H9 (cell line): Measurements from ENCODE around the gene ASXL1. TPM values are rescaled to one million over a fixed set of nuclear protein-coding genes. Genes with fewer than 3 reads are reported as not detected.

ENCODE experiments used
- DNase-seq: peaks from one replicate; pipeline ENCODE4 v3.0.0-alpha.2; 2017
- H2AFZ ChIP-seq: one replicate; pipeline ENCODE4 v1.6.1; 2013; ENCODE audit warnings: mild to moderate bottlenecking, low read length, control low read depth, moderate library complexity
- H2AK5ac ChIP-seq: 2 replicates; pipeline ENCODE4 v1.6.1; 2013; ENCODE audit warnings: low read length, control low read depth, mixed read lengths; ENCODE audit not compliant: insufficient read length
- H2BK120ac ChIP-seq: one replicate; pipeline ENCODE4 v1.6.1; 2013; ENCODE audit warnings: low read depth, mild to moderate bottlenecking, low read length, control low read depth, inconsistent platforms; ENCODE audit not compliant: poor library complexity, severe bottlenecking
- H2BK12ac ChIP-seq: 2 replicates; pipeline ENCODE4 v1.6.1; 2013; ENCODE audit warnings: low read length, control low read depth, mixed read lengths, low read depth; ENCODE audit not compliant: insufficient read length
- H2BK15ac ChIP-seq: 2 replicates; pipeline ENCODE4 v1.6.1; 2013; ENCODE audit warnings: low read depth, low read length, control low read depth
- H2BK20ac ChIP-seq: one replicate; pipeline ENCODE4 v1.6.1; 2013; ENCODE audit warnings: low read depth, mild to moderate bottlenecking, low read length, control low read depth, inconsistent platforms; ENCODE audit not compliant: poor library complexity, severe bottlenecking
- H2BK5ac ChIP-seq: 2 replicates; pipeline ENCODE4 v1.6.1; 2013; ENCODE audit warnings: low read length, control low read depth, mixed read lengths; ENCODE audit not compliant: insufficient read length
- H3K14ac ChIP-seq: 2 replicates; pipeline ENCODE4 v1.6.1; 2013; ENCODE audit warnings: low read length, control low read depth; ENCODE audit not compliant: insufficient read depth
- H3K18ac ChIP-seq: 2 replicates; pipeline ENCODE4 v1.6.1; 2013; ENCODE audit warnings: low read depth, mild to moderate bottlenecking, mixed read lengths, low read length, control low read depth; ENCODE audit not compliant: insufficient read length
- H3K23ac ChIP-seq: 2 replicates; pipeline ENCODE4 v1.6.1; 2013; ENCODE audit warnings: low read length, control low read depth, mixed read lengths, low read depth; ENCODE audit not compliant: insufficient read length
- H3K23me2 ChIP-seq: 2 replicates; pipeline ENCODE4 v1.6.1; 2013; ENCODE audit warnings: low read depth, mild to moderate bottlenecking, mixed read lengths, low read length, control low read depth; ENCODE audit not compliant: insufficient read length, poor library complexity, severe bottlenecking
- H3K27ac ChIP-seq: 2 replicates; pipeline ENCODE4 v1.5.1; 2013; ENCODE audit warnings: low read length, control low read depth, mixed read lengths, low read depth; ENCODE audit not compliant: insufficient read length
- H3K27me3 ChIP-seq: 2 replicates; pipeline ENCODE4 v1.6.1; 2013; ENCODE audit warnings: low read length, control low read depth, inconsistent platforms; ENCODE audit not compliant: insufficient read depth
- H3K4ac ChIP-seq: 2 replicates; pipeline ENCODE4 v1.6.1; 2013; ENCODE audit warnings: low read depth, mild to moderate bottlenecking, control low read depth, inconsistent platforms, low read length, moderate library complexity
- H3K4me1 ChIP-seq: 2 replicates; pipeline ENCODE4 v1.6.1; 2013; ENCODE audit warnings: low read length, control low read depth, inconsistent platforms; ENCODE audit not compliant: insufficient read depth
- H3K4me2 ChIP-seq: 2 replicates; pipeline ENCODE4 v1.6.1; 2013; ENCODE audit warnings: low read length, control low read depth, mixed read lengths; ENCODE audit not compliant: insufficient read length, insufficient read depth
- H3K56ac ChIP-seq: 2 replicates; pipeline ENCODE4 v1.6.1; 2013; ENCODE audit warnings: low read depth, mild to moderate bottlenecking, mixed read lengths, low read length, control low read depth; ENCODE audit not compliant: insufficient read length
- H3K79me1 ChIP-seq: 2 replicates; pipeline ENCODE4 v1.6.1; 2013; ENCODE audit warnings: low read depth, mild to moderate bottlenecking, moderate library complexity, low read length, control low read depth, inconsistent platforms; ENCODE audit not compliant: insufficient read depth, poor library complexity, severe bottlenecking
- H3K79me2 ChIP-seq: 2 replicates; pipeline ENCODE4 v1.6.1; 2013; ENCODE audit warnings: low read length, control low read depth, inconsistent platforms; ENCODE audit not compliant: insufficient read depth
- H3K9ac ChIP-seq: 2 replicates; pipeline ENCODE4 v1.6.1; 2013; ENCODE audit warnings: low read length, control low read depth, mixed read lengths; ENCODE audit not compliant: insufficient read length; ENCODE audit errors: extremely low read depth
- H3K9me3 ChIP-seq: one replicate; pipeline ENCODE4 v1.6.1; 2013; ENCODE audit warnings: low read depth, low read length, inconsistent platforms; ENCODE audit not compliant: control insufficient read depth
- H3T11ph ChIP-seq: one replicate; pipeline ENCODE4 v1.6.1; 2013; ENCODE audit warnings: mild to moderate bottlenecking, low read length, control low read depth, inconsistent platforms
- H4K20me1 ChIP-seq: one replicate; pipeline ENCODE4 v1.6.1; 2013; ENCODE audit not compliant: control insufficient read depth, insufficient read length, insufficient read depth
- H4K5ac ChIP-seq: 2 replicates; pipeline ENCODE4 v1.6.1; 2013; ENCODE audit warnings: low read depth, mild to moderate bottlenecking, mixed read lengths, low read length, control low read depth; ENCODE audit not compliant: insufficient read length
- H4K8ac ChIP-seq: replicated peaks from 2 replicates; pipeline ENCODE4 v1.6.1; 2013; ENCODE audit warnings: low read length, control low read depth, mixed read lengths, low read depth; ENCODE audit not compliant: insufficient read length
- H4K91ac ChIP-seq: 2 replicates; pipeline ENCODE4 v1.6.1; 2013; ENCODE audit warnings: low read depth, mild to moderate bottlenecking, moderate library complexity, mixed read lengths, low read length, control low read depth; ENCODE audit not compliant: insufficient read length
- H3K27ac Mint-ChIP-seq, 3 experiments: 2 replicates in 2 of 3; 3 replicates in 1 of 3; pipeline ENCODE4 v1.8.0; 2020 to 2021; ENCODE audit warnings: mixed read lengths in 3 of 3, mild to moderate bottlenecking in 1 of 3, moderate library complexity in 1 of 3
- H3K27me3 Mint-ChIP-seq: 2 replicates; pipeline ENCODE4 v1.8.0; 2021; ENCODE audit warnings: low read depth, mild to moderate bottlenecking, moderate library complexity, mixed read lengths
- H3K36me3 Mint-ChIP-seq, 3 experiments: 2 replicates in 2 of 3; 3 replicates in 1 of 3; pipeline ENCODE4 v1.8.0; 2020 to 2021; ENCODE audit warnings: low read depth in 3 of 3, mixed read lengths in 3 of 3; ENCODE audit not compliant: insufficient read depth in 1 of 3
- H3K4me1 Mint-ChIP-seq, 2 experiments: 2 replicates each; pipeline ENCODE4 v1.8.0; 2020; ENCODE audit warnings: mixed read lengths in 2 of 2
- H3K4me3 Mint-ChIP-seq, 2 experiments: 2 replicates in 1 of 2; 3 replicates in 1 of 2; pipeline ENCODE4 v1.8.0; 2020 to 2021; ENCODE audit warnings: mild to moderate bottlenecking in 2 of 2, mixed read lengths in 2 of 2, moderate library complexity in 1 of 2
- H3K9me3 Mint-ChIP-seq, 2 experiments: 2 replicates in 1 of 2; 3 replicates in 1 of 2; pipeline ENCODE4 v1.8.0; 2020; ENCODE audit warnings: mild to moderate bottlenecking in 2 of 2, mixed read lengths in 2 of 2, moderate library complexity in 1 of 2
- CTCF ChIP-seq: fragments of 200-600 bp; sonication (generic); conservative IDR thresholded peaks from 3 replicates; pipeline ENCODE4 v1.8.0; 2021; ENCODE audit warnings: antibody characterized with exemption, mild to moderate bottlenecking
- WGBS: extraction: QIAGEN DNeasy Blood & Tissue Kit; methylation state at CpG from one replicate; pipeline ENCODE4 v1.1.7; 2013; ENCODE audit warnings: missing lambda C conversion rate, low lambda C conversion rate, mixed read lengths; ENCODE audit not compliant: insufficient read length; ENCODE audit errors: extremely low coverage; 5-methylcytosine and 5-hydroxymethylcytosine counted together
- total RNA-seq: library from RNA; stranded (reverse); gene quantifications from 2 replicates; pipeline ENCODE4 v1.2.1, GENCODE V29; 2021

Gene ASXL1
- total RNA-seq, 1 experiment from 2014 or later, result 39.5 TPM

DNA sequence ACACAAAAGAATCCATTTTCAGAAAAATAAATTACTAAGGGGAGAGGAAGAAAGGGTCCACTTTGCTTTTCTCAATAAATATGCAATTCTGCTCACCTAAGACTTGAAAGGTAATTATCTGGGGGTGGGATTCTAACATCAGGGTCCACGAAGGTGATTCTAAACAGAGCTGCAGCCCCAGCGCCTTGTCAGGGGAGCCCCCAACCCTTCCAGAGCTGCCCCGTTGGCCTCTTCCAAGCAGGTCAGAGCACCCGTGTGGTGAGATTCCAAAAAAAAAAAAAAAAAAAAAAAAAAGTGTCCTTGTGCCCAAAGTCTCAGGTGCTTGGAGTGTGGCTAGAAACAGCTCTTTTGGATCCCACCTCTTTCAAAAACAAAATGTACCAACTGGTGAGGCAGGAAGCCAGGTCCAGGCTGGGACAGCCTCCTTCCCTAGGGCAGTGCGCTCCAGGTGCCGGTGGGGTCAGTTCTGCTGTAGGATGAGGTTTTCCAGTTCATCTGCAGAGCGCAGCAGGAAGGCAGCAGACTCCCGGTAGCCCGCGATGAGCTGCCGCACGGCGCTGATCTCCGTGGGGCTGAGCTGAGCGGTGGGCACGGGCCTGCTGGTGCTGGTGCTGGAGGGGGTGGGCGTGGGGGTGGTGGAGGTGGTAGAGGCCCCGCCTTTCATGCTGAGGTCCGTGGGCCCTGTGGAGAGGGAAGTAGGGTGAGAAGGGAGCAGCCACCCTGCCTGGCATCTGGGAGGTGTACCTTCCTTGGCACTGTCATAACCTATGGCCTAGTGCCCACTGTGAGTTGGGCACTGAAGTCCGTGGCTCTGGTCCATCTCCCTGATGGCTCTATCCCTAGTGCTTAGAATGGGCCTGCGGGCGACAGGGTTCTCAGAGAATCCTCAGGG, 89.3 kb downstream of the ASXL1 start:
- no peak overlapping the region for H4K5ac ChIP-seq

More for the DNA sequence above, 89.3 kb downstream of the ASXL1 start:
- no peak overlapping the region for H3K4ac ChIP-seq
- no peaks in the 10 kb centered on the region for H3K9me3 ChIP-seq
- no peak overlapping the region for H2BK120ac ChIP-seq
- no peak for TF ChIP-seq CTCF
- no peak overlapping the region for H2AK5ac ChIP-seq
- H3T11ph ChIP-seq, result no peak overlapping the region
- H3K9ac ChIP-seq, result no peak overlapping the region
- no peak overlapping the region for H2AFZ ChIP-seq
- WGBS, result no CpG with 5 or more reads among the region's 22 CpGs
- H3K18ac ChIP-seq, result no peak overlapping the region
- no peak overlapping the region for H2BK5ac ChIP-seq
- no peak overlapping the region for H3K56ac ChIP-seq
- H4K20me1 ChIP-seq, result no peaks in the 10 kb centered on the region
- H3K9me3 Mint-ChIP-seq, result no peaks in the 10 kb centered on the region
- peak overlapping the region in 1 of 3 experiments; percentile 62; a peak in 2 of 7 replicates for H3K27ac Mint-ChIP-seq
- H3K23me2 ChIP-seq, result no peaks in the 10 kb centered on the region
- H3K36me3 Mint-ChIP-seq, result peaks cover 18 to 60% (median 46%) of the 10 kb centered on the region in 3 experiments; a peak in 6 of 7 replicates
- H3K79me1 ChIP-seq, result no peaks in the 10 kb centered on the region
- no peaks in the 10 kb centered on the region for H3K27me3 Mint-ChIP-seq
- no peak for DNase-seq
- no peak overlapping the region for H4K91ac ChIP-seq
- no peaks in the 10 kb centered on the region for H3K79me2 ChIP-seq
- no peak overlapping the region for H2BK15ac ChIP-seq
- peaks cover 13 to 16% of the 10 kb centered on the region in 2 experiments for H3K4me1 Mint-ChIP-seq
- H3K23ac ChIP-seq, result no peak overlapping the region
- no peak overlapping the region for H3K27ac ChIP-seq
- H3K4me2 ChIP-seq, result no peak overlapping the region
- H3K14ac ChIP-seq, result no peak overlapping the region
- no peaks in the 10 kb centered on the region for H3K4me1 ChIP-seq
- H3K27me3 ChIP-seq, result no peaks in the 10 kb centered on the region
- H2BK20ac ChIP-seq, result no peak overlapping the region
- H2BK12ac ChIP-seq, result no peak overlapping the region
- no peak overlapping the region for H4K8ac ChIP-seq
- H3K4me3 Mint-ChIP-seq, result no peak overlapping the region
